ENCODE measurements around the gene ADGRL2.

ADGRL2 gene

DNA sequence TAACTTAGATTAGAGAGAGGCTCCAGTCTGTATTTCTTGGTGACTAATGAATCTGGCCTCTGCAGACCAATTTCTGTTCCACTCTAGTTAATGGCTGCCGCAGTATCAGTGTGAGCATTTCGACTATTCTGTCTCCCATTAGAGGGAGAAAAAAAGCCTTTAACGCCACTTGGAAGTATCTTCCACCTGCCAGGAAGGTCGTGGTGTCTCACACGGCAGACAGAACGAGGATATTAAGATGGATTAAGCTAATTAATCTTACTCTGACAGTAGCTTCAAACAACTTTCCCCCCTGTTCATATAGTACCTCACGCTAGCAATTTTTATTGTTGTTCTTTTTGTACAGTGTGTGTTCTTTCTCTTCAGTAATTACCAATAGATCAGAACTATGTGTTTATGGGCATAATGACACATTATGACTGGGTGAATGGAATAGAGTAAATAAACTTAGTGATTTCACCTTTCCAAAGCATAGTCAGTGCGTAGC lies 153.8 kb downstream of the ADGRL2 start:
- no peak for DNase-seq
- no peak overlapping the region for H3K27ac ChIP-seq
- in situ Hi-C loops (cut with HindIII; ENCODE audit: low pct_ligation_motif_present, low sequenced_read_pairs), result no loop called here
- TF ChIP-seq, protein P1, sequence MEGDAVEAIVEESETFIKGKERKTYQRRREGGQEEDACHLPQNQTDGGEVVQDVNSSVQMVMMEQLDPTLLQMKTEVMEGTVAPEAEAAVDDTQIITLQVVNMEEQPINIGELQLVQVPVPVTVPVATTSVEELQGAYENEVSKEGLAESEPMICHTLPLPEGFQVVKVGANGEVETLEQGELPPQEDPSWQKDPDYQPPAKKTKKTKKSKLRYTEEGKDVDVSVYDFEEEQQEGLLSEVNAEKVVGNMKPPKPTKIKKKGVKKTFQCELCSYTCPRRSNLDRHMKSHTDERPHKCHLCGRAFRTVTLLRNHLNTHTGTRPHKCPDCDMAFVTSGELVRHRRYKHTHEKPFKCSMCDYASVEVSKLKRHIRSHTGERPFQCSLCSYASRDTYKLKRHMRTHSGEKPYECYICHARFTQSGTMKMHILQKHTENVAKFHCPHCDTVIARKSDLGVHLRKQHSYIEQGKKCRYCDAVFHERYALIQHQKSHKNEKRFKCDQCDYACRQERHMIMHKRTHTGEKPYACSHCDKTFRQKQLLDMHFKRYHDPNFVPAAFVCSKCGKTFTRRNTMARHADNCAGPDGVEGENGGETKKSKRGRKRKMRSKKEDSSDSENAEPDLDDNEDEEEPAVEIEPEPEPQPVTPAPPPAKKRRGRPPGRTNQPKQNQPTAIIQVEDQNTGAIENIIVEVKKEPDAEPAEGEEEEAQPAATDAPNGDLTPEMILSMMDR (IDR thresholded peaks at IDR 0.05; ENCODE audit: low read depth, low read length, missing control alignments), result no peak
- H3K36me3 ChIP-seq (replicated peaks), result no peaks in the 10 kb centered on the region
- no peaks in the 10 kb centered on the region for H3K27me3 ChIP-seq (replicated peaks)
- no peak overlapping the region for H3K4me3 ChIP-seq (ENCODE audit: low read depth, low read length)

DNA sequence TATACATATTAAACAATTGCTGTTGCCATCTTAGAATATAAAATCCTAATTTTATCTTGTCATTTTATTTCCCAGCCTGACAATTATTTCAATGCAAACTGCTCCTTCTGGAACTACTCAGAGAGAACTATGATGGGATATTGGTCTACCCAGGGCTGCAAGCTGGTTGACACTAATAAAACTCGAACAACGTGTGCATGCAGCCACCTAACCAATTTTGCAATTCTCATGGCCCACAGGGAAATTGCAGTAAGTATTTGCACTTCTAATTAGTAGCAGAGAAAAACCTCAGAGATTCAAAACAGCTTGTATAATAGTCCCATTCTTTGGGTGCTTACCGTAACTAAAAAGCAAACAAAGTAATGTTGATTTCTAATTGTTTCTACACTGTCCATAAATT lies 167.2 kb downstream of the ADGRL2 start:
- no peak for DNase-seq
- H3K27me3 ChIP-seq (replicated peaks), result no peaks in the 10 kb centered on the region
- TF ChIP-seq, protein P1 (IDR thresholded peaks at IDR 0.05; ENCODE audit: low read depth, low read length, missing control alignments), result no peak
- no peaks in the 10 kb centered on the region for H3K36me3 ChIP-seq (replicated peaks)
- H3K27ac ChIP-seq, result no peak overlapping the region
- H3K4me3 ChIP-seq (ENCODE audit: low read depth, low read length), result no peak overlapping the region
- in situ Hi-C loops (cut with HindIII; ENCODE audit: low pct_ligation_motif_present, low sequenced_read_pairs), result no loop called here

DNA sequence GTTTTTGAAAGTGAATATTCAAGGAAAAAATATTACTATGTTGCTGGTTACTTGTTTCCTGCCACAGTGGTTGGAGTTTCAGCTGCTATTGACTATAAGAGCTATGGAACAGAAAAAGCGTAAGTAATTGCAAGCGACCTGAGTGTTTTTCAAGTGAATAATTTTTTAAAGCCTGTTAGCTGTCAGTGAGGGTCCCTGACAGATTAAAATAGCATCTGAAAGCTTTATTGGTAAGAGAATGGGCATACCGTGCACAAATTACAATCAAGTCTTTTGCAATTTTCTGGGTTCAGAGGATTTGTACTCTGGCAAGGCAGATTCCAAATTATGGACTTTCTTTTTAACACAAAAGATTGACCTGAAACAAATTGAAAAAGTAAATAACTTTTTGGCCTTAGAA lies 169.7 kb downstream of the ADGRL2 start:
- no peak overlapping the region for H3K27ac ChIP-seq
- in situ Hi-C loops (cut with HindIII; ENCODE audit: low pct_ligation_motif_present, low sequenced_read_pairs), result no loop called here
- no peak for DNase-seq
- no peaks in the 10 kb centered on the region for H3K36me3 ChIP-seq (replicated peaks)
- no peaks in the 10 kb centered on the region for H3K27me3 ChIP-seq (replicated peaks)
- TF ChIP-seq, protein P1 (IDR thresholded peaks at IDR 0.05; ENCODE audit: low read depth, low read length, missing control alignments), result no peak
- H3K4me3 ChIP-seq (ENCODE audit: low read depth, low read length), result no peak overlapping the region

DNA sequence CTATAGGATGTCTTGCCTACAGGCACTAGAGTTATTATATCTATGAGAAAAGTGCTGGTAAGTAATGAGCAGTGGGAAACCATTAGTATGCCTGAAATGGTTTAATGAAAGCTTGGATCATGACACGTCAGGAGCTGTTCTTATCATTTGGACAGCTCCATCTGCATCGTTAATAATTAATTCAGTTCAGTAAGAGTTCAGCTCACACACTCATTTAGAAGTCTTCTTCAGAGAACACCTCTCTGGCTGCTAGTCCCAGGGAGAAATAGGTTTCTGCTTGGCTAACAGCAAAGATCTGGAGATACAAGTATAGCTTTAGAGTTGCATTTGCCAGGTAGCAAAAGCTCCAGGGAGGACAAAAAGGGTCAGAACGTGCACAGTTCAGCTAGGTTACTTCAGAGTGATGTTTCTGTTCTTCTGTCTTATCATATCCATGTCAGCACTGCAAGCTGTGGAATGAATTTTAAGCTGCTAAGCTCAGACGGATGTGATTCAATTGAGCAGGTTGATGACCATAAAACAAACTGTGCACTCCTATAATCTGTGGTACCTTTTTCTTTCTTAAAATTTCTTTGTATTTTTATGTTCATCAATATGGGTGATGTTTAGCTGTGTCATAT lies 173.6 kb downstream of the ADGRL2 start:
- Histone ChIP-seq H3K4me3 (ENCODE audit: low read depth, low read length) (no peak overlapping the region), H3K27me3 (replicated peaks) (no peaks in the 10 kb centered on the region), H3K27ac (no peak overlapping the region), H3K36me3 (replicated peaks) (no peaks in the 10 kb centered on the region)
- in situ Hi-C loops (cut with HindIII; ENCODE audit: low pct_ligation_motif_present, low sequenced_read_pairs), result no loop called here
- DNase-seq, result no peak
- TF ChIP-seq, protein P1 (IDR thresholded peaks at IDR 0.05; ENCODE audit: low read depth, low read length, missing control alignments), result no peak

DNA sequence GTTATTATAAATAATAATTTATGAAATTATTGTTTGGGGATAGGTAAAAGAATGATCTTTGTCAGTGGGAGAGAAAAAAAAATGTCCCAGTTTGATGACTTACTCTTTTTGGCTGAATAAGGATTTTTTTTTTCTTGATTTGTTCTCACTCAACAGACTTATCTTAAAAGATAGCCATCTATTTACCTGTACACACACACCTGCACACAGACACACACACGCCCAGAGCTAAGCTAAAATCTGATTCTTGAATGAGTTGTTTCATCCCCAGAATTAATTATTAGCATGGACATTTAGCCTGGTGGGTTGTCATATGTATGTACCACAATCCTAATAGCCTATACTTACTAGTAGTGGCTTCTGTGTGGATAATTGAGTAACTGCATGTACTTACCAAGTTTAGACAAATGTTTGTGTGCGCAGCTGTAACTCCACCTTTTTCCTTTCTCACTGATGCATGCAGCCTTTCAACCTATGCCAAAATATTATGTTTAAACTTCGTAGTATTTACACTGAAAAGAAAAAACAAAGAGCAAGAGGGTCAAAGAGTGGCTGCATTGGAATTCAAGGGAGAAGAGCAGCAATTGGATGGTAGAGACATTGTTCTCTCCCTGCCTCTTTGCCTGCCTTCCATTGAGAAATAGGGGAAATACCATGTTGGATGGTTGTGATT lies 174.3 kb downstream of the ADGRL2 start:
- no peak overlapping the region for H3K4me3 ChIP-seq (ENCODE audit: low read depth, low read length)
- in situ Hi-C loops (cut with HindIII; ENCODE audit: low pct_ligation_motif_present, low sequenced_read_pairs), result no loop called here
- H3K27ac ChIP-seq, result no peak overlapping the region
- TF ChIP-seq, protein P1 (IDR thresholded peaks at IDR 0.05; ENCODE audit: low read depth, low read length, missing control alignments), result no peak
- no peaks in the 10 kb centered on the region for H3K36me3 ChIP-seq (replicated peaks)
- H3K27me3 ChIP-seq (replicated peaks), result no peaks in the 10 kb centered on the region
- no peak for DNase-seq

Measured in brain microvascular endothelial cell (primary cell).